Measurements from ENCODE around the gene CYP26B1.

DNA sequence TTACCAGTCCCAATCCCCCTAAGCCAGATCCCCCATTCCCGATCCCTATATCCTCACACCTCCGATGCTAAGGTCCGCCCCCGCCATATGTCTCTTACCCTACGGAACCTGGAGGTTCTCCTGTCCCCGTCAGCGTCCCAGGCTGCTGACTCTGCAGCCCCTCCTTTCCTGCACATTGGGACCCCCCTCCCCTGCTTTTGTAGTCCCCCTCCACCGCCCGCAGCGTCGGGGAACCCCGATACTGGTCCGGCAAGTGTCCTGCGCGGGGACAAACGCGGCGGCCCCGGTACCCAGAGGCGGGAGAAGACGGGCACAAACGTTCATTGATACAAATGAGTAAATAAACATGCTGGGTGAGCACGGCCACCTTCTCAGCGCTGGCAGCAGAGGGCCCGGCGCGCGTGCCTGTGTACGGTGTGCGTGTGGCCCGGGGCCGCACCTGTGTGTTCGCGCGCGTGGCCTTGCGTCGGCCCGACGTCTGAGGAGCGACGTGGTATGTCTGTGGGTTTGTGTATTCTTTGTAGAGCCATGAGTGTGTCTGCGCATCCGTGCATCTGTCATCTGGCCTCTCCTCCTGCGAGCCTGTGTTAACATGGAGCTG lies 2.0 kb upstream of the CYP26B1 start:
- TF ChIP-seq CTCF (IDR thresholded peaks at IDR 0.05): no peak
- no peak for TF ChIP-seq POLR2A (IDR thresholded peaks at IDR 0.05)
